ENCODE results near the gene VKORC1. TPM values are rescaled to one million over a fixed set of nuclear protein-coding genes. Genes with fewer than 3 reads are reported as not detected.

Gene VKORC1
- total and polyA plus RNA-seq, 2 of the 4 experiments (the other 2 are of a cell fraction), result 65.2 to 317 TPM

GRCh38 chr16:31088459-31089183 is 6.0 kb downstream of the VKORC1 start, which contains the start of gene PRSS53:
Gene PRSS53 (minus strand): TSS chr16:31088943. CDS start chr16:31088809, 134 bp downstream.
- Histone ChIP-seq H3K79me1 (ENCODE audit: low read depth in 1 of 2, low read length in 2 of 2) (peaks cover 28 to 61% of the 10 kb centered on the region in 2 experiments), H3K27me3 (ENCODE audit: control insufficient read depth, insufficient read depth, low read length) (no peaks in the 10 kb centered on the region), H3K56ac (ENCODE audit: extremely low read depth, insufficient read depth, low read length) (no peak within 1 kb of the TSS), H3K9me1 (ENCODE audit: insufficient read depth, low read length) (peaks cover 12% of the 10 kb centered on the region), H3K18ac (ENCODE audit: low read depth, low read length) (no peak within 1 kb of the TSS), H2AFZ (replicated peaks; ENCODE audit: low read length, poor library complexity) (no peak within 1 kb of the TSS), H3K4ac (ENCODE audit: low read depth, low read length) (no peak within 1 kb of the TSS), H2AK9ac (replicated peaks; ENCODE audit: low read depth, low read length, poor library complexity) (peak within 1 kb of the TSS; percentile 5), H4K5ac (ENCODE audit: low read depth, low read length) (no peak within 1 kb of the TSS), H4K8ac (ENCODE audit: low read depth in 2 of 2, low read length in 2 of 2) (no peak within 1 kb of the TSS), H3K4me3 (ENCODE audit: insufficient read depth, low read depth, low read length) (no peak within 1 kb of the TSS), H3K4me2 (ENCODE audit: low read depth, low read length) (no peak within 1 kb of the TSS), H2BK20ac (ENCODE audit: low read depth, low read length) (no peak within 1 kb of the TSS), H3K9me3 (ENCODE audit: control insufficient read depth, insufficient read depth, low read length) (no peaks in the 10 kb centered on the region), H2BK5ac (ENCODE audit: low read depth, low read length, poor library complexity, severe bottlenecking) (no peak within 1 kb of the TSS), H4K20me1 (ENCODE audit: insufficient read depth, low read length) (peaks cover 12% of the 10 kb centered on the region), H3K14ac (replicated peaks; ENCODE audit: low read depth, low read length) (no peak within 1 kb of the TSS), H3K9ac (ENCODE audit: low read depth, low read length) (no peak within 1 kb of the TSS), H3K23ac (ENCODE audit: low read depth, low read length) (no peak within 1 kb of the TSS), H4K91ac (ENCODE audit: insufficient read depth, low read depth, low read length) (no peak within 1 kb of the TSS), H3K36me3 (ENCODE audit: control insufficient read depth, insufficient read depth, low read length) (peaks cover 44% of the 10 kb centered on the region), H2BK15ac (ENCODE audit: low read depth, low read length) (no peak within 1 kb of the TSS), H3K4me1 (ENCODE audit: control insufficient read depth, insufficient read depth, low read length) (peaks cover 3% of the 10 kb centered on the region), H2BK120ac (ENCODE audit: low read depth, low read length) (no peak within 1 kb of the TSS), H3K27ac (ENCODE audit: insufficient read depth, low read length) (no peak within 1 kb of the TSS), H2AK5ac (ENCODE audit: low read depth, low read length) (no peak within 1 kb of the TSS)
- no TSS peak for BruUV-seq (replicated peaks)
- CTCF ChIA-PET, result no interaction called here
- TF ChIP-seq CHD1 (IDR thresholded peaks at IDR 0.05; ENCODE audit: low read depth, low read length) (no peak), MAZ (IDR thresholded peaks at IDR 0.05; ENCODE audit: borderline replicate concordance, low read depth, low read length) (no peak), POLR2A (IDR thresholded peaks at IDR 0.05; ENCODE audit: low read depth, low read length) (no peak), BHLHE40 (IDR thresholded peaks at IDR 0.05; ENCODE audit: low read depth, low read length) (no peak), NFE2L2 (IDR thresholded peaks at IDR 0.05; ENCODE audit: low read depth, low read length) (no peak), USF2 (IDR thresholded peaks at IDR 0.05; ENCODE audit: low read depth, low read length) (no peak), FOS (IDR thresholded peaks at IDR 0.05; ENCODE audit: low read depth, low read length) (no peak), RFX5 (IDR thresholded peaks at IDR 0.05; ENCODE audit: low read depth, low read length) (no peak), ELK1 (IDR thresholded peaks at IDR 0.05; ENCODE audit: borderline replicate concordance, low read depth, low read length) (no peak), RAD21 (IDR thresholded peaks at IDR 0.05; ENCODE audit: low read length) (no peak), SMC3 (IDR thresholded peaks at IDR 0.05; ENCODE audit: low read depth, low read length) (no peak), CEBPB (IDR thresholded peaks at IDR 0.05; ENCODE audit: low read depth, low read length) (no peak), MAFK (IDR thresholded peaks at IDR 0.05; ENCODE audit: low read depth, low read length) (no peak), MXI1 (IDR thresholded peaks at IDR 0.05; ENCODE audit: borderline replicate concordance, low read depth, low read length) (no peak), RCOR1 (IDR thresholded peaks at IDR 0.05; ENCODE audit: insufficient replicate concordance, low read length) (no peak)
- dilution Hi-C loops (cut with HindIII; ENCODE audit: low sequenced_read_pairs, unreplicated experiment), result no loop called here
- in situ Hi-C loops (cut with MboI; ENCODE audit: low sequenced_read_pairs), result loop anchor here (10.0 kb wide), 1 partner anchor 104 kb away; the partner anchor contains the start of gene HSD3B7
- WGBS, 2 experiments (ENCODE audit: extremely low coverage in 2 of 2, insufficient read length in 1 of 2), result 65% methylated on average over 4 of the region's 15 CpGs; no CpG with 5 or more reads in 1 of the 2 experiments
- POLR2A ChIA-PET (ENCODE audit: unreplicated experiment), result no interaction called here
- no peak for ATAC-seq (ENCODE audit: low read depth)
- intact Hi-C loops (cut with micrococcal nuclease), result no loop called here
- DNase-seq, result no peak
